Activated T-cell treated with anti-CD3 and anti-CD28 coated beads, Interleukin-2, amount 50 U/mL, for 48 hours (primary cell): ENCODE results near the gene COX7C.
"Not testable (repeated sequence)": the region's sequence is repeated elsewhere in the genome, so short reads cannot be mapped to it uniquely, and the experiment has no call there.

Experiments used
- DNase-seq, 2 experiments: peaks; one replicate each; pipeline ENCODE4 v3.0.0-alpha.2; 2020

COX7C gene, protein sequence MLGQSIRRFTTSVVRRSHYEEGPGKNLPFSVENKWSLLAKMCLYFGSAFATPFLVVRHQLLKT

DNA sequence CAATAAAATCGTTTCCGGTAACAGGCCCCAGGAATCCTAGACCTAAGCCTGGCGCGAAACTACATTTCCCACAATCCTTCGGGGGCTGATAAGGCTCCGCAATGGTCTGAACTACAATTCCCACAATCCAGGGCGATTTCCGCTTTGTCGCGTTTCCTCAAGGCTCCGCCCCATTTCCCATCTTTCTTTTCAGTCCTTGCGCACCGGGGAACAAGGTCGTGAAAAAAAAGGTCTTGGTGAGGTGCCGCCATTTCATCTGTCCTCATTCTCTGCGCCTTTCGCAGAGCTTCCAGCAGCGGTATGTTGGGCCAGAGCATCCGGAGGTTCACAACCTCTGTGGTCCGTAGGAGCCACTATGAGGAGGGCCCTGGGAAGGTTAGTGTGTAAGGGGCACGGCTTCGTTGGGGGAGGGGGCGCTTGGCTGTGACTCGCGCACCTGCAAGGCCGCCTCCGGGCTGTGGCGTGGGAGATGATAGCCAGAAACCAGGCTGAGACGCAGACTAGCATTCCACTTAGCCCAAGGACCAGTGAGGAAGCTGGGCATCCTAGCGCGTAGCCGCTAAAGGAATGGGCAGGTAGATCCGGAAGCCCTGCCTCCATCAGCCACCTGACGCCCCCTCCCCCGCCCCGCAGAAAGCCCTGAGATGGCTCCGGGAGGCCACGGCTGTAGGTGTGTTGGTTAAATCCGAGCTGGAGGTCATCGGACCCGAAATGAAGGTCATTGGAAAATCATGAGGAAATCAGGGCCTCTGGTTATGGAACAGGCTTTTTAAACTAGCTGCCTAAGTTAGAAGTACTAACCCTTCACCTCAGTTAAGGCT lies at the start of gene COX7C:
TSS of gene COX7C (plus strand) at position 186 of the 821 bp plus-strand sequence. CDS start at position 301, 115 bp downstream.
- DNase-seq = peak; percentile 90 to 91

DNA sequence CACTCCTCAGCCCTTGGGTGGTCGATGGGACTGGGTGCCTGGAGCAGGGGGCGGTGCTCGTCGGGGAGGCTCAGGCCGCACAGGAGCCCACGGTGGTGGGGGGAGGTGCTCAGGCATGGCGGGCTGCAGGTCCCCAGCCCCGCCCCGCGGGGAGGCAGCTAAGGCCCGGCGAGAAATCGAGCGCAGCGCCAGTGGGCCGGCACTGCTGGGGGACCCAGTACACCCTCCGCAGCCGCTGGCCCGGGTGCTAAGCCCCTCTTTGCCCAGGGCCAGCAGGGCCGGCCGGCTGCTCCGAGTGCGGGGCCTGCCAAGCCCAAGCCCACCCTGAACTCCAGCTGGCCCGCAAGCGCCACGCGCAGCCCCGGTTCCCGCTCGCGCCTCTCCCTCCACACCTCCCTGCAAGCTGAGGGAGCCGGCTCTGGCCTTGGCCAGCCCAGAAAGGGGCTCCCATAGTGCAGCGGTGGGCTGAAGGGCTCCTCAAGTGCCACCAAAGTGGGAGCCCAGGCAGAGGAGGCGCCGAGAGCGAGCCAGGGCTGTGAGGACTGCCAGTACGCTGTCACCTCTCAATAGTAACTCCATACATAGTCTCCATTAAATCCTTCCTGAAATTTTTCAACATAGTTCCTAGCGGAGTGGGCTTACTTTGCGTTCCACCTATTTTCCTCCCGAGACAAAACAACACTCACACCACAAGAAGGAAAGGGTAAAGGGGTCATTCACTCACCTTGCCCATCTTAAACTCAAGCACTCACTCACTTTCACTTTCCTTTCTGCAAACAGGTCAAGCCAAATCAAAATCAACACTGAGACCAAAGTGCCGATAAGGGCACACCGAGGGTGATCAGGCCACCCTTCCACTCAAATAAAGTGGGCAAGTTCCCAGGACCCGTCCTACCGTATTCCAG lies 48.0 kb upstream of the COX7C start:
- DNase-seq = not testable (repeated sequence)

DNA sequence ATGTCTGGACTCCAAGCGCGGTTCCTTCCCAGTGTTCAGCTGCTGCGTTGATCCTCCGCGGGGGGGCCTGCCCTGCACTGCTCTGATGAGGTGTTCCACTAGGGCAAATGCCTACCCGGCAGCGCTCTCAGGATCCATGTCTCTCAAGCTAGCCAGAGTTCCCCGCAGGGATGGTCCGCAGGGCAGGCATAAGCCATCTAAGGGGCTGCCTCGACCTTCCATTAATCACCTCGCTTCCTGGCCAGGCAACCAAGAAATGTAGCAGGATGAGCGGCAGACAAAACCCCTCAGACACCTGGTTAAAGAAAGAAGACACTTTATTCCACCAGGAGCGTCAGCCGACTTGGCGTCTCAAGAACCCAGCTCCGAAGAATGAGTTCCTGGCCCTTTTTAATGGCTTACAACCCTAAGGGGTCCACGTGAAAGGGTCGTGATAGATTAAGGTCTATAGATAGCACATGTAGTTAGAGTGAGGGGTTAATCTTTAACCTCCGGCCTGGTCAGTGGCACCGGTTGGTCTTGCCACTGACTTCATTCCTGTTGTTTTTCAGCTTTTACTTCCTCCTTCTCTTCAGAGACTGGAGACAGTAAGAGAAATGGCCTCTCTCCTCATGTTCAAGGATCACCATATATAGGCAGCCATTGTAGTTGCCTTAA lies 47.2 kb upstream of the COX7C start:
- DNase-seq = no peak

DNA sequence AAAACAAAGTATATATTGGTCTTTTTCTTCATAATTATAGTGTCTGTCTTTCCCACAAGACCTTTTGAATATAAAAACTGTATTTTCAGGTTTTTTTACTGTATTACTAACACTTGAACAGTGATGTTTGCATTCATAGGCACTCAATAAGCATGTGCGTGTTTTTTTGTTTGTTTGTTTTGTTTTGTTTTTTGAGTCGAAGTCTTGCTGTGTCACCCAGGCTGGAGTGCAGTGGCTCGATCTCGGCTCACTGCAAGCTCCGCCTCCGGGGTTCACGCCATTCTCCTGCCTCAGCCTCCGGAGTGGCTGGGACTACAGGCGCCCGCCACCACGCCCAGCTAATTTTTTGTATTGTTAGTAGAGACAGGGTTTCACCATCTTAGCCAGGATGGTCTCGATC lies 46.6 kb upstream of the COX7C start:
- not testable (repeated sequence) for DNase-seq

DNA sequence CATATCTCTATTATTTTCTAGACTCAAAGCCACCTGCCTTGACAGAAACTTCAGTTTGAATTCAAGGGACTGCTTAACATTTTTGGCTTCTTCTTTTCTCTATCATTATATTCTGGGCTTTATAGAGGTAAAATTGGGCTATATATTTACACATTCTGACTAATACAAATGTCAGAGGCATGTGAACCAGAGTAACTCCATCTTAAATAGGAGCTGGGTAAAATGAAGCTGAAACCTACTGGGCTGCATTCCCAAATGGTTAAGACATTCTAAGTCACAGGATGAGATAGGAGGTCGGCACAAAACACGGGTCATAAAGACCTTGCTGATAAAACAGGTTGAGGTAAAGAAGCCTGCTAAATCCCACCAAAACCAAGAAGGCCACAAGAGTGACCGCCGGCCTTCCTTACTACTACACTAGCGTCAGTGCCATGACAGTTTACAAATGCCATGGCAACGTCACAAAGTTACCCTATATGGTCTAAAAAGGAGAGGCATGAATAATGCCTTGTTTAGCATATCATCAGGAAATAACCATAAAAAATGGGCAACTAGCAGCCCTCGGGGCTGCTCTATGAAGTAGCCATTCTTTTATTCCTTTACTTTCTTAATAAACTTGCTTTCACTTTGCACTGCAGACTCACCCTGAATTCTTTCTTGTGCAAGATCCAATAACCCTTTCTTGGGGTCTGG lies 44.8 kb upstream of the COX7C start:
- DNase-seq = no peak

DNA sequence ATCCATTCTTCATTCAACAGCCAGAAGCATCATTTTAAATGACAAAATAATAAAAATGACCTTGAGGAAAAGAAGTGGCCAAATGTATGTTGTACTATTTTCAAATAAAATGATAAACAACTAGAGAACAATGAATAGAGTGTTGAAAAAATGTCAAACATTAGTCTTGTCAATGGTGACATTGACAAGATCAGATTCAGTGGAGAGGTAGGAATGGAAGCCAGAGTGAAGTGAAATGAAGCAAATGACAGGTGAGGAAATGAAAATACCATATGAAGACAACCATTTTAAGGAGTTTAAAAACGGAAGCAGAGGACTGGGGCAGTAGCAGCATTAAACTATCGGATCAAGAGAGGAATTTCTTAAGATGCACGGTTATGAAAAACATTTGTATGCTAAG lies 38.2 kb upstream of the COX7C start:
- no peak for DNase-seq

DNA sequence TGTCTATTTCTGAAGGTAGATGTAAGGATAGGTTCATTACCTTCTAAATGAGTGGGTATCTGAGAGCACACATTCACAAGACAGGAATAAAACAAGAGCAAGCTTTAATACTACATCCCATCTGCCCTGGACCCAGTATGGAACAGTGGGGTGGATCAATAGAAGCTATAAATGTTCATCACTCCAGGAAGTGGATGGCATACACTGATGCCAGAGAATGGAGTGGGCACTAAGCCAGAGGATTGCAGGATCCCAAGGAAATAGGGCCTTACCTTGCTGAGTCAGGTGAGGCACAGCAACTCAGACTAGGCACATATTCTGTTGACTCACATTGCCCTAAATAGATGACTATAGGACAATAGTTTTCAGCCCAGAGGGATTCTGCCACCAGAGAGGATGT lies 21.3 kb upstream of the COX7C start:
- DNase-seq = no peak

DNA sequence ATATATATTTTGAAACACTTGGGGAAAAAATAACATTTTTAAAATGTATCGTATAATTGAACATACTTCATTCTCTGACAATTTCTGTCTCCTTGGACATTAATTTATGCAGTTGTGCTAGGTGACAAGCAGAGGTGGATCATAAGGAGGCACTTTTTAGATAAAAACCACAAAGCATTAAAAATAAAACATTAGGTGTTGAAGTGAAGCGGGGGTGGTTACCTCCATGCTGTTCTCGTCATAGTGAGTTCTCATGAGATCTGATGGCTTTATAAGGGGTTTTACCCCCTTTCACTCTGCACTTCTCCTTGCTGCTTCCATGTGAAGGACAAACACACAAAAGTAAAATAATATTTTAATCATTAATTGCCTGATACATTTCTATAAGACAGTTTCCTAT lies 11.9 kb upstream of the COX7C start:
- DNase-seq = no peak

DNA sequence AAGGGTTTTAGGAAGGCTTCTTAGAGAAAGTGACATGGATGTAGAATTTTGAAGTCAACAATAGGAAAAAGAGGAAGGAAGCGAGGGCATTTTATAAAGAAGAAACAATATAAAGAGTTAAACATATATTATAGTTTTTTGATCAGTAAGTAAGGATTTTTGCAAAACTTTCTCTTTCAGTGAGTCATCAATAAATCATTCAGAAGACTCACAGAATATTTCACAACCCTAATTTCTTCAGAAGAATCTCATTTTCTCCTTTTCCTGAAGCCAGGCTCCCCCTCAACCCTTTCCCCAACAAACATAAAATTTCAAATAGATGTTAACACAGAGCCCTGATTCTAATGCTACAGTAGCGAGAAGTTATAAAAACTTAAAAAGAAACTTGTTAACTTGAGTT lies 4.3 kb upstream of the COX7C start:
- DNase-seq = no peak

DNA sequence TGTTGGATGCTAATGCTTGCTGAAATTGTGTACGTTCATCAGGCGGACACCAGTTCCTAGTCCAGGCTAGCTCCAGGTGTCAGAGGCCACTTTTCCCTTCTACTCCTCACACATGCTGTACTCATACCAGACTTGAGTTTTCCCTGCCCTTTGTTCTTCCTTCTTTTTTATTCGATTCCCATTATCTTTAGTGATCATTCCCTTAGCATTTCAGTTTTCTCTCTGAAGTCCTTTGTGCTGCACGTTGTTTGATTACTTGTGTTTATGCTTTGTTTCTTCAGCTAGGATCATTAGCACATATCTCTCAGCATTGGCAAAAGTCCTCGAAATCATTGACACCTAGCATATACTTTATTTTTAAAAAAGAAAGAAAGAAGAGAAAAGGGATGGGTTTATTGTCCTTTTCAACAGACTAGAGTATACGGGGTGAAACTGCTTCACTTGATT lies 409 bp upstream of the COX7C start:
- DNase-seq = peak in 1 of 2 experiments; percentile 20

DNA sequence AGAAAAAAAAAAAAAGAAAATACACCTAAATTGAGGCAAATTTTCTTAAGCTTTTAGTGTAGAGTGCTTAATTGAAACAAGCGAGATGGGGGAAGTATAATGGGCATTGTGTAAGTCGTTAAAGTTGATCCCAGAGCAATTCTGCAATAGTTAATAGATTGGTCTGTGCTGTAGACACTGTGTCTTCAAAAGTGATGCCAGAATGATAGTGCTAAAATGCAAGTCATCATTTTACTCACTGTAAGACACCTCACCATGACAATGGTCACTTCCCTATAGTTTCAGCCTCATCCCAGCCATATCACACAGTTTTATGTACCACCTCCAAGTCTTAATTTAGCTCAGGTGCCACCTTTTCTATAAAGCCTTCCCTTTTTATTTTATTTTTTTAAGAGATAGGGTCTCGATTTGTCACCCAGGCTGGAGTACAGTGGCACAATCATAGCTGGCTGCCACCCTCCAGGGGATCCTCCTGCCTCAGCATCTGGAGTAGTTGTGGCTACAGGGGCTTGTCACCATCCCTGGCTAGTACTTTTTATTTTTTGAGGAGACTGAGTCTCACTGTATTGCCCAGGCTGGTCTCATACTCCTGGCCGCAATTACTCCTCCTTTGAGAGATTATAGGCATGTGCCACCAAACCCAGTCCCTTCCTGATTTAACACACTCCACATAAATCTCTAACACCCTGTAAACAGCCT lies 6.2 kb downstream of the COX7C start:
- DNase-seq = no peak

DNA sequence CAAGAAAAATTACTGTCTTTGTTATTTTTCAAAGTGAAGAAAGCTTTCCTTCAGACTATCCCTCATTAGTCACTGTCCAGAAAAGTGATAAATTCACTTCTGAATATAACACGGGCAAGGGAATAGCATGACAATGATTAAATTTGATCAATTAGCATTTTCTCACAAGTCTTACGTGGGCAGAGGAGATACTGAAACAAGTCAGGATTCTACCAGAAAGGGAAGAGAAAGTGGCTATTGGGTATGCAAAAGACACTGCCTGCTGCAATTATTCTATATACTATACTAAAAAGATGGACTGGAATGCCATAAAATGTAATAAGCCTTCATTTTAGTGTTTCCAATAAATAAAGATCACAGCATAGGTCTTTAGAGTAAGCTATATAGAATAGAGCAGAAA lies 7.4 kb downstream of the COX7C start:
- DNase-seq = no peak

DNA sequence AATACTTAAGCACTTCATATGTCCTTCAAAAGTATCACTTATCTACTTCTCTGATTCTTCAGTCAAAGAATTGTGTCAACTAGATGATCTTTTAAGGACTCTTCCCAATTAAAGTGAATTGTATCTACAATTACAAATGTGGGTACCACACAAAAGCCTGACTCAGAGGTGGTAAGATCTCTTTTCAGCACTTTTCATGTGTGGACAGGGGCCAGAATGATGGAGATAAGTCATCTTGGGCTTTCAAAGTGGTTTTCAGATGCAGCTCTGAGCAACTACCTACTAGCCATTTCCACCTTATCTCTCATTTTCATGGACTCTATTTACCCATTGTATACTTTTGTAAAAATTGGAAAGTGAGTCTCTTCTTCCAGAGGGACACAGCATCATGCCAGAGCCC lies 8.4 kb downstream of the COX7C start:
- no peak for DNase-seq

DNA sequence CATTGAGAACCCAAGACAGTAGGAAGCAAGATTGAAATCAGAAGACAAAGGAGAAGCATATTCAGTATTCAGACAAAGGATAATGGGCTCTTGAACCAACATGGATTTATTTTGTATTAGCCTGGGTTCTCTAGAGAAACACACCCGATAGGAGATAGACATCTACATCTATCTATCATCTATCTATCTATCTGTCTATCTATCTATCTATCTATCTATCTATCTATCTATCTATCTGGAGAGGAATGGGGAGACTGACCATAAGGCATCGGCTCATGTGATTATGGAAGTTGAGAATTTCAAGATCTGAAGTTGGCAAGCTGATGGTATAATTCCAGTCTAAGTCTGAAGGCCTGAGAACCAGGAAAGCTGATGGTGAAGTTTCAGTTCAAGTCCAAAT lies 13.4 kb downstream of the COX7C start:
- no peak for DNase-seq

DNA sequence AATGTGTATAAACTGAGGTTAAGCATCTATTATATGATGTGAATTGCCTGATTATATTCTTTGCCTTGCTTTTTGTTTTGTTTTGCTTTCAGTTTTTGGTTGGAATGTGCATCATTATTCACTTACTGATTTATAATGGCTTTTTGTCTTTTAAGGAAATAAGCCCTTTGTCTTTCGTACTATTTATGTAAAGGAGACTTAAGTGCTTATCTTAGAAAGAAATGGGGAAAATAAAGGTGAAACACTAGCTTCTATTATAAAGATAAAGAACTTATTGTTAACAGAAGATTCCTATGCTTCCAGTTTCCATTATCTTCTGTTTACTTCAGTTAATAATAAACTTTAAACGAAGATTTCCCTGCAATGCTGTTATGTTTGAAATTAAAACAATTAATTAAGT lies 23.3 kb downstream of the COX7C start:
- DNase-seq = no peak

DNA sequence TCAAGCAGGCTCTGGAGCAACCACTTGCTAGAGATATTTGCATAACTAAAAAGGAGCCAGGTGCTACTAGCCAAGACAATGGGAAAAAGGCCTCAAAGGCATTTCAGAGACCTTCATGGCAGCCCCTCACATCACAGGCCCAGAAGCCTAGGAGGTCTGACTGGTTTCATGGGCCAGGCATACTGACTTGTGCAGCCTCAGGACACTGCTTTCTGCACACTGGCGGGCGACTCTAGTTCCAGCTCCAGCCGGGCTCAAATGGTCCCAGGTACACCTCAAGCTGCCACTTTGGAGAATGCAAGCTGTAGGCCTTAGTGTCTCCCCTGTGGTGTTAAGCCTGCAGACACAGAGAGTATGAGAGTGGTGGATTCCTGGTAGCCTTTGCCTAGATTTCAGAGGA lies 27.1 kb downstream of the COX7C start:
- no peak for DNase-seq

DNA sequence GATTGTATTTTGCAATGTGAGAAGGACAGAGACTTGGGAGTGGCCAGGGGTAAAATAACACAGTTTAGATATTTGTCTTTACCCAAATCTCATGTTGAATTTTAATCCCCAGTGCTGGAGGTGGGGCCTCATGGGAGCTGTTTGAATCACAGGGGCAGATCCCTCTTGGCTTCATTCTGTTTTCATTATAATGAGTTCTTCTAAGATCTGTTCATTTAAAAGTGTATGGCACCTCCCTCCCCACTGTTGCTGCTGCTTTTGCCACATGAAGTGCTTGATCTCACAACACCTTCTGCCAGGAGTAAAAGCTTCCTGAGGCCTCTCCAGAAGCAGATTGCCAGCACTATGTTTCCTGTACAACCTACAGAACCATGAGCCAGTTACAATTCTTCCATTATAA lies 28.1 kb downstream of the COX7C start:
- DNase-seq = no peak

DNA sequence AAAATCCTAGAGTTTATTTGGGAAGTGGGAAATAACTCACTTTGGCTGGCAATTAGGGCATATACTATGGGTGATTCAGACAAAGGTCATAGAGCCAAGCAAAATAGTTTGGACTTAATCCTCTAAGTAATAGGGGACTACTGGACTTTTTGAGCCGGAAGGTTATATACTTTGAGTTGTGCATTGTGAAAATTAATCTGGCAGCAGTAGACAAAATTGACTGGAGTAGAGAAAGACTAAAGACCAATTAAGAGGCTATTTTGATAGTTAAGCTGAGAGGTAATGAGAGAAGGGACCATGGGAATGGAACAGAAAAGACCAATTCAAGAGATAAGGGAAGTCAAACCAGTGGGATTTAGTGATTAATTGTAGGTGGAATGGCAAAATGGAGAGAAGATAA lies 28.9 kb downstream of the COX7C start:
- no peak for DNase-seq

DNA sequence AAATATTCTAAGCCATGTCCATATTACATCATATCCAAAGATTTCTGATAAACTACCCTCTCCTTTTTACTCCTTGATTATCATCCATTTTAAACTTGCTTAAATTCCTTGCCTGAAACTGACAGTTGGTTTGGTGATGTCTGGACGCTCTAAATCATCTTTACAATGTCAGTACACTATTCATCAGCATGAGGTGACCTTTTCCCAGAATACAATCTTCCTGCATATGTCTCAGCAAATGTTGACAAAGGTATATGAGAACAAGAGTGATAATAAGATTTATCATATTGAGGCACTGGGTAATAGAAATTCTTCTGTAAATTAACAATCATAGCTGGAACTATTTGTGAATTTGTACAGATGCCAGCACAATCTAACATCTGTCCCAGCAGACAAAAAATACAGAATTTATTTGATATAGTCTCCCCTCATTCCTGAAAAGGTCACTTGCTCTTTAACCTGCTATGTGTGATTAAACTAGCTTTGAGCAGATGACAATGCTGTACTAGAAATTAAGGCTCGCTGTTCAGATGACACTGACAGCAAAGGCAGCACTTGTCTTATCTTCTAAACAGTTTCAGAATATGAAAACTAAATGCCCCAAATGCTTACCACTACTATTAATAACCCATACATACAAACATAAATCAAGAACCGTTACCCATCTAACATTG lies 32.2 kb downstream of the COX7C start:
- DNase-seq = no peak

DNA sequence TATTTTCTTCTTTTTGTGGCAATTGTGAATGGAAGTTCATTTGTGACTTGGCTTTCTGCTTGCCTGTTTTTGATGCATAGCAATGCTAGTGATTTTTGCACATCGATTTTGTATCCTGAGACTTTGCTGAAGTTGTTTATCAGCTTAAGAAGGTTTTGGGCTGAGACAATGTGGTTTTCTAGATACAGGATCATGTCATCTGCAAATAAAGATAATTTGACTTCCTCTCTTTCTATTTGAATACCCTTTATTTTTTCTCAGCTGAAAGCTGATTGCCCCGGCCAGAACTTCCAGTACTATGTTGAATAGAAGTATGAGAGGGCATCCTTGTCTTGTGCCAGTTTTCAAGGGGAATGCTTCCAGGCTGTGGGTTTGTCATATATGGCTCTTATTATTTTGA lies 43.0 kb downstream of the COX7C start:
- DNase-seq = not testable (repeated sequence)

DNA sequence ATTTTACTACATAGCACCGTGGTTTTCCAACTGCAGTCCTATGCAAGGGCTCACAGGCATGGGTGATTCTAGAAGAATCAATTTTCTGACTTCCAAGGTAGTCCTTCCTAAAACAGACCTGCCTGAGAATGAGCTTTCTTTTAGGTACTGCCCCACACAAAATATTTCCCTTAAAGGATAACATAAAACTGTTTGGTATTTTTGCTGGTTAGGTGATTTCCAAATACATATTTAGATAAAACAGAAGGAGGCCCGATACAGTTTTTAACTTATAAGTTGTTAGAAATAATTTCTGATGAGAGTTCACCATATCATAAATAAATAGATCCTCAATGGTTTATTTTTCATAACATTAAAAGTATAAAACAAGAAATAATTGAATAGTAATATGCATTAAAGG lies 46.4 kb downstream of the COX7C start:
- no peak for DNase-seq
